Measurements from ENCODE around the gene SAMD13. TPM values are rescaled to one million over a fixed set of nuclear protein-coding genes. Genes with fewer than 3 reads are reported as not detected.
A peak's percentile ranks its signal among the peaks of the same experiment; 100 is the strongest.

The SAMD13 gene
- total and polyA plus RNA-seq, 2 donors (not counting 3 experiments of a cell fraction or from before 2014, with no cell fraction given), result 1.2 to 4.8 TPM

DNA sequence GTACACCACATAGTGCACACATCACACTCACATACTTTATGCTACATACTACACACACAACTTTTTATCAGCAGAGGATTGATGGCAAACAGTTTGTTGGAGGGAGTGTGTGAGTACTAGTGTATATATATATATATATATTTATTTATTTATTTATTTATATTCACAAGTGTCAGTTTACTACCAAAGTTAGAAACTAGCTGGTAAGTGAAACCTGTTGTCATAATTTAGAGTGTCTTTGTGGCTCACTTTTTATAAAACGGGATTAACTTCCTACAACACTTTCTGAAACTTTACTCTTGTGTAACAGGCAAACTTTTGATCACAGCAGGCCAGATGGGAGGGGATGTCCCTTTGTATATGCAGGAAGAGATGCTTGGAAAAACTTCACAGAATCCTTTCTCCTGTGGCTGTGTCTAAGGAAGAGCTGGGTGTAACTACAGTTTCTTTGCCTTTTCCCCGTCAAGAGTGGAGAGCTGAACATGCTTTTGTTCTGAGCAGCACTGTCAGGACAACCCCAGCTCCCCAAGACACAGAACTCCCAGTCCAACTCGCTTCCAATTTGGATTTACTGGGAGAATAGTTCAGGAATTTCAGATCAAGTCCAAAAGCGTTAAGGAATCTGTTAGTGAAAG, 1.9 kb upstream of the SAMD13 start:
- no peaks in the 10 kb centered on the region for H4K20me1 ChIP-seq (replicated peaks; ENCODE audit: control insufficient read depth, extremely low read depth, insufficient read depth, low read length)
- peak overlapping the region; percentile 79 for H2AFZ ChIP-seq (ENCODE audit: low read depth, low read length)
- FAIRE-seq (no peak), DNase-seq (ENCODE audit: low read depth, low spot score) (peak; percentile 56)
- CTCF ChIA-PET, result interaction anchor here (0.7 to 2.6 kb wide), 5 partner anchors 86 to 158 kb away, joined by 3 to 16 read pairs (median 3); partner anchors contain the start of gene PRKACB
- H3K4me2 ChIP-seq (ENCODE audit: insufficient read depth, low read length), result peak overlapping the region; percentile 58
- BruUV-seq (replicated peaks), result no TSS peak
- H3K9me1 ChIP-seq (replicated peaks; ENCODE audit: control insufficient read depth, extremely low read depth, insufficient read depth, low read length), result no peaks in the 10 kb centered on the region
- H3K4me1 ChIP-seq (ENCODE audit: control insufficient read depth, extremely low read depth, insufficient read depth, low read length), result peaks cover 52% of the 10 kb centered on the region
- H3K27me3 ChIP-seq (ENCODE audit: control insufficient read depth in 2 of 2, insufficient read depth in 2 of 2, low read length in 2 of 2), result no peaks in the 10 kb centered on the region
- H3K4me3 ChIP-seq (replicated peaks in 1 of 3; ENCODE audit: insufficient read depth in 1 of 3, low read depth in 1 of 3, low read length in 3 of 3), result peak overlapping the region in 1 of 3 experiments; percentile 94
- peak overlapping the region; percentile 75 for H3K27ac ChIP-seq (ENCODE audit: insufficient read depth, low read depth, low read length)
- peaks cover 2% of the 10 kb centered on the region for H3K9me3 ChIP-seq (replicated peaks; ENCODE audit: control insufficient read depth, insufficient read depth, low read length)
- POLR2A ChIA-PET, result no interaction called here
- TF ChIP-seq POLR2AphosphoS5 (IDR thresholded peaks at IDR 0.05; ENCODE audit: insufficient read depth, low read depth, low read length), result no peak
- TF ChIP-seq JUN (IDR thresholded peaks at IDR 0.05; ENCODE audit: borderline replicate concordance, insufficient read depth, insufficient read length, low read depth), result no peak
- TF ChIP-seq EZH2 (IDR thresholded peaks at IDR 0.05; ENCODE audit: borderline replicate concordance, low read depth, low read length, severe bottlenecking), result no peak
- no peak for TF ChIP-seq MYC (IDR thresholded peaks at IDR 0.05; ENCODE audit: low read depth, low read length)
- no peak for TF ChIP-seq FOS (IDR thresholded peaks at IDR 0.05; ENCODE audit: borderline replicate concordance, insufficient read depth, low read length)
- H3K9ac ChIP-seq (replicated peaks; ENCODE audit: extremely low read depth, insufficient read depth, low read length), result peak overlapping the region; percentile 77
- intact Hi-C loops (cut with micrococcal nuclease), result loop anchor here (1.0 to 5.0 kb wide), 4 partner anchors 125 to 391 kb away; partner anchors contain the start of gene SSX2IP
- dilution Hi-C loops (cut with MboI; ENCODE audit: extremely low pct_ligation_motif_present, low sequenced_read_pairs), result no loop called here
- H3K36me3 ChIP-seq (ENCODE audit: control insufficient read depth in 2 of 2, extremely low read depth in 1 of 2, insufficient read depth in 2 of 2, low read length in 2 of 2), result no peaks in the 10 kb centered on the region
- no peaks in the 10 kb centered on the region for H3K79me2 ChIP-seq (ENCODE audit: control insufficient read depth, insufficient read depth, low read length)

DNA sequence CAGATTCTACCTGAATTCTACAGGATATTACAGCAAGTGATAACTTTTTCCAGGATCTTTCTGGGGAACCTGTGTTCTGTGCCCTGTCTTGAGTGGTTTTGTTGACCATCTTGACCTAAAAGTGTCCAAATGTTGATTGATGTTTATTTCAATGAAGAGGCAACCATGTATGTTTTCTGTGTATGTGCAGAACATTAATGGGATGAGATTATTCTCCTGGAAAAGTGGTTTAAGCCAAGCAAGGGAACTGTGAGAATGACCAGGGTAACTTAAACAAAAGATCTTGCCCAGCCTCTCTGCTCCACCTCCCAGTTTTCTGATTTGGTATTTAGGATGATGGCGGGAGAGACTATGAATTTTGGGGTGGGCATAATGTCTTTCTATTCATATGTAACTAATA, 1.0 kb upstream of the SAMD13 start:
- Histone ChIP-seq H3K4me3 (replicated peaks in 1 of 3; ENCODE audit: insufficient read depth in 1 of 3, low read depth in 1 of 3, low read length in 3 of 3) (peak overlapping the region in 1 of 3 experiments; percentile 70), H3K9me1 (replicated peaks; ENCODE audit: control insufficient read depth, extremely low read depth, insufficient read depth, low read length) (no peaks in the 10 kb centered on the region), H3K27ac (ENCODE audit: insufficient read depth, low read depth, low read length) (peak overlapping the region; percentile 91), H3K27me3 (ENCODE audit: control insufficient read depth in 2 of 2, insufficient read depth in 2 of 2, low read length in 2 of 2) (no peaks in the 10 kb centered on the region), H3K79me2 (ENCODE audit: control insufficient read depth, insufficient read depth, low read length) (no peaks in the 10 kb centered on the region), H2AFZ (ENCODE audit: low read depth, low read length) (peak overlapping the region; percentile 14), H3K4me1 (ENCODE audit: control insufficient read depth, extremely low read depth, insufficient read depth, low read length) (peaks cover 52% of the 10 kb centered on the region), H3K4me2 (ENCODE audit: insufficient read depth, low read length) (peak overlapping the region; percentile 98), H3K36me3 (ENCODE audit: control insufficient read depth in 2 of 2, extremely low read depth in 1 of 2, insufficient read depth in 2 of 2, low read length in 2 of 2) (no peaks in the 10 kb centered on the region), H3K9me3 (replicated peaks; ENCODE audit: control insufficient read depth, insufficient read depth, low read length) (peaks cover 2% of the 10 kb centered on the region), H3K9ac (replicated peaks; ENCODE audit: extremely low read depth, insufficient read depth, low read length) (peak overlapping the region; percentile 78), H4K20me1 (replicated peaks; ENCODE audit: control insufficient read depth, extremely low read depth, insufficient read depth, low read length) (no peaks in the 10 kb centered on the region)
- CTCF ChIA-PET, result interaction anchor here (0.7 to 2.6 kb wide), 5 partner anchors 75 to 159 kb away, joined by 3 to 16 read pairs (median 3); partner anchors contain the start of gene PRKACB
- intact Hi-C loops (cut with micrococcal nuclease), result loop anchor here (2.0 to 5.0 kb wide), 2 partner anchors 223 to 390 kb away; partner anchors contain the start of gene SSX2IP
- TF ChIP-seq POLR2AphosphoS5 (IDR thresholded peaks at IDR 0.05; ENCODE audit: insufficient read depth, low read depth, low read length) (no peak), MYC (IDR thresholded peaks at IDR 0.05; ENCODE audit: low read depth, low read length) (no peak), JUN (IDR thresholded peaks at IDR 0.05; ENCODE audit: borderline replicate concordance, insufficient read depth, insufficient read length, low read depth) (no peak), POLR2A (IDR thresholded peaks at IDR 0.05; ENCODE audit: low read depth, low read length) (no peak), FOS (IDR thresholded peaks at IDR 0.05; ENCODE audit: borderline replicate concordance, insufficient read depth, low read length) (no peak), GATA2 (IDR thresholded peaks at IDR 0.05; ENCODE audit: insufficient read depth, insufficient read length, low read depth, low read length) (no peak)
- TF ChIP-seq, protein P1, sequence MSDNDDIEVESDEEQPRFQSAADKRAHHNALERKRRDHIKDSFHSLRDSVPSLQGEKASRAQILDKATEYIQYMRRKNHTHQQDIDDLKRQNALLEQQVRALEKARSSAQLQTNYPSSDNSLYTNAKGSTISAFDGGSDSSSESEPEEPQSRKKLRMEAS (IDR thresholded peaks at IDR 0.05; ENCODE audit: insufficient read depth, insufficient read length), result no peak
- TF ChIP-seq, protein P2, sequence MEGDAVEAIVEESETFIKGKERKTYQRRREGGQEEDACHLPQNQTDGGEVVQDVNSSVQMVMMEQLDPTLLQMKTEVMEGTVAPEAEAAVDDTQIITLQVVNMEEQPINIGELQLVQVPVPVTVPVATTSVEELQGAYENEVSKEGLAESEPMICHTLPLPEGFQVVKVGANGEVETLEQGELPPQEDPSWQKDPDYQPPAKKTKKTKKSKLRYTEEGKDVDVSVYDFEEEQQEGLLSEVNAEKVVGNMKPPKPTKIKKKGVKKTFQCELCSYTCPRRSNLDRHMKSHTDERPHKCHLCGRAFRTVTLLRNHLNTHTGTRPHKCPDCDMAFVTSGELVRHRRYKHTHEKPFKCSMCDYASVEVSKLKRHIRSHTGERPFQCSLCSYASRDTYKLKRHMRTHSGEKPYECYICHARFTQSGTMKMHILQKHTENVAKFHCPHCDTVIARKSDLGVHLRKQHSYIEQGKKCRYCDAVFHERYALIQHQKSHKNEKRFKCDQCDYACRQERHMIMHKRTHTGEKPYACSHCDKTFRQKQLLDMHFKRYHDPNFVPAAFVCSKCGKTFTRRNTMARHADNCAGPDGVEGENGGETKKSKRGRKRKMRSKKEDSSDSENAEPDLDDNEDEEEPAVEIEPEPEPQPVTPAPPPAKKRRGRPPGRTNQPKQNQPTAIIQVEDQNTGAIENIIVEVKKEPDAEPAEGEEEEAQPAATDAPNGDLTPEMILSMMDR (IDR thresholded peaks at IDR 0.05; ENCODE audit: extremely low read depth in 1 of 2, insufficient read depth in 1 of 2, low read depth in 1 of 2, low read length in 2 of 2), result no peak
- POLR2A ChIA-PET, result no interaction called here
- DNase-seq (ENCODE audit: low read depth, low spot score) (no peak), FAIRE-seq (no peak)
- dilution Hi-C loops (cut with MboI; ENCODE audit: extremely low pct_ligation_motif_present, low sequenced_read_pairs), result no loop called here
- BruUV-seq (replicated peaks), result no TSS peak

Measured in endothelial cell of umbilical vein (primary cell).